BLaER1 treated with 17β-estradiol and CSF1 and Interleukin-3, amounts not matched to agents 10 nM and 100 nM (cell line): ENCODE results near the gene HMGXB4.

ENCODE experiments used
- H3K27ac ChIP-seq, 11 experiments: shearing (Covaris generic); formaldehyde crosslinking; 2 replicates each; pipeline ENCODE4 v1.8.1; 2022
- H3K27me3 ChIP-seq, 11 experiments: shearing (Covaris generic); formaldehyde crosslinking; 2 replicates each; pipeline ENCODE4 v1.8.1; 2022
- H3K36me3 ChIP-seq, 11 experiments: shearing (Covaris generic); formaldehyde crosslinking; 2 replicates each; pipeline ENCODE4 v1.8.1; 2022
- H3K4me1 ChIP-seq, 10 experiments: shearing (Covaris generic); formaldehyde crosslinking; 2 replicates each; pipeline ENCODE4 v1.8.1; 2022
- H3K4me2 ChIP-seq, 11 experiments: shearing (Covaris generic); formaldehyde crosslinking; 2 replicates each; pipeline ENCODE4 v1.8.1; 2022
- H3K4me3 ChIP-seq, 10 experiments: shearing (Covaris generic); formaldehyde crosslinking; 2 replicates each; pipeline ENCODE4 v1.8.1; 2022
- H3K9ac ChIP-seq, 11 experiments: shearing (Covaris generic); formaldehyde crosslinking; 2 replicates each; pipeline ENCODE4 v1.8.1; 2022
- H3K9me3 ChIP-seq, 11 experiments: shearing (Covaris generic); formaldehyde crosslinking; replicated peaks in 1 of 11; 2 replicates each; pipeline ENCODE4 v1.8.1; 2022
- H4K20me1 ChIP-seq, 11 experiments: shearing (Covaris generic); formaldehyde crosslinking; 2 replicates each; pipeline ENCODE4 v1.8.1; 2022
- Cebpa-rat ChIP-seq, 11 experiments: shearing (Covaris generic); IDR thresholded peaks; 2 replicates each; pipeline ENCODE4 v1.8.1; 2022

HMGXB4 gene

DNA sequence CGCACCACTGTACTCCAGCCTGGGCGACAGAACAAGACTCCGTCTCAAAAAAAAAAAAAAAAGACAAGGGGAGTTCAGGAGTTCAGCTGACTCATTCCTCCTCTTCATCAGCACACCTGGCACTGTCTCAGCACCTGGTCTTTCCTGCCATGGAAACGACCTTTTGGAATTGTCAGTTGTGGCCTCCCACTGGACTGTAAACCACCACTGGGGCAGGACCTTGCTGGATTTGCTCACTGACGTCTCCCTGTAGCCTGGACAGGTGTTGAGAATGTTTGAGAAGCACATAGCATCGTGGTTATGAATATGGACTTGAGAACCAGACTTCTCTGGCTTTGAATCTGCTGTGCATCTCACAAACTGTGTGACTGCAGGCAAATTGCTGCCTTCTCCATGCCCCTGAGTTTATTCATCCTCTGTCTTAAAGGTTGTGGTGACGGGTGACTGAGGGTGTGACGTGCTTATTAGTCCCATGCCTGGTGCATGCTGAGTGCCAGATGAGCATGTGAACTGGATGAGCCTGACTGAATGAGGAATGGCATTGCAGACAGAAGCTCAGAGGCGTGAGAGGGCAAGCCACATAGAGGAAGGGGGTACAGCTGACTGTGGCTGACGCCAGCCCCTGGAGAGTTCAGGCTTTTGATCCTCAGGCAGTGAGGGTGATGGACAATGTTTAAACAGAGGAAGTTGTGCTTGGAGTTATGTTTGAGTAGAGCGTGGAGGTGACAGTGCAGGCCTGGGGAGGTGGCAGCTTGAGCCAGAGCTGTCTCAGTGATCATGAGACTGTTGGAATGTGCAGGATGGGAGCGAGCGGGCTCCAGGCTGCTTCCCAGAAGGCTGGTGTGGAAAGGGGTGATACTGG is 55.1 kb downstream of the HMGXB4 start:
- no peak for TF ChIP-seq Cebpa-rat (IDR thresholded peaks at IDR 0.05)
- Histone ChIP-seq H3K9ac (peak overlapping the region in 9 of 11 experiments; percentile 9 to 63 (median 36); a peak in 13 of 22 replicates), H3K4me3 (no peak overlapping the region), H4K20me1 (peaks cover 46 to 100% (median 83%) of the 10 kb centered on the region in 11 experiments; a peak in 21 of 22 replicates), H3K36me3 (peaks cover 0 to 59% (median 3%) of the 10 kb centered on the region in 11 experiments; a peak in 13 of 22 replicates), H3K4me1 (peaks cover 78 to 86% (median 81%) of the 10 kb centered on the region in 10 experiments), H3K4me2 (peak overlapping the region; percentile 81 to 99 (median 88)), H3K9me3 (no peaks in the 10 kb centered on the region), H3K27ac (peak overlapping the region in 10 of 11 experiments; percentile 17 to 60 (median 44); a peak in 15 of 22 replicates), H3K27me3 (no peaks in the 10 kb centered on the region)

DNA sequence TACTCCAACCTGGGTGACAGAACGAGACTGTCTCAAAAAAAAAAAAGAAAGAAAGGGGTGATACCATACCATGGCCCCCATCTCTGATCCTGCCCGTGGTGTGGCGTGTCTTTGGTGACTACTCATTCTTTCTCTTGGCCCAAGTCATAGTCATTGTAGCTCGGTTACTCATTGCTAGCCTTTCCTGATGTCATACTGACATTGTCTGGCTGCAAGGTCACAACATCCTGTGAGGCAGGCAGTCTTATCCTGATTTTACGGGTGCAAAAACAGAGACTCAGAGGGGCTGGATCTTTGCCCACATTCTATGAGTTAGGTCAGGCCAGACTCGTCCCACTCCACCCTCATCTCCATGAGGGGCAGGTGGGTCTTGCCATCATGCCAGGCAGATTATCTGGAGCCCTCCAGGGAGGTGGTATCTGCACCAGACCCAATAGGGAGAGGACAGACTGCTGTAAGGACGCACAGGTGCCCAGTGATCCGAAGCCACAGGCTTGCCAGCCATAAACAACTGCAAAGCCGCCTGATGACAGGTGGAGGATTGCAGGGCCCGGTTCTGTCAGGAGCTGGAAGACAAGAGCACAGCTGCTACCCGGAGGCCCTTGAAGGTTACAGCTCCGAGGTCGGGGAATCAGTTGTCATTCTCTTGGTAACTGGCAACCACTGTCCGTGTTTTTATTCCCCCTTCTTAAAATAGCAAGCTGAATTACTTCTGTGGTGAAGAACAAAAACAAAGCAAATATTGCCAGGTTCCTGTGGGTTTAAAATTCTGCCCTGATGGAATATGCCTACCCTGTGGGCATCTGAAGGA is 56.2 kb downstream of the HMGXB4 start:
- no peak for TF ChIP-seq Cebpa-rat (IDR thresholded peaks at IDR 0.05)
- Histone ChIP-seq H3K9ac (peak overlapping the region in 10 of 11 experiments; percentile 11 to 63 (median 35); a peak in 16 of 22 replicates), H3K4me1 (peaks cover 67 to 75% (median 71%) of the 10 kb centered on the region in 10 experiments)

DNA sequence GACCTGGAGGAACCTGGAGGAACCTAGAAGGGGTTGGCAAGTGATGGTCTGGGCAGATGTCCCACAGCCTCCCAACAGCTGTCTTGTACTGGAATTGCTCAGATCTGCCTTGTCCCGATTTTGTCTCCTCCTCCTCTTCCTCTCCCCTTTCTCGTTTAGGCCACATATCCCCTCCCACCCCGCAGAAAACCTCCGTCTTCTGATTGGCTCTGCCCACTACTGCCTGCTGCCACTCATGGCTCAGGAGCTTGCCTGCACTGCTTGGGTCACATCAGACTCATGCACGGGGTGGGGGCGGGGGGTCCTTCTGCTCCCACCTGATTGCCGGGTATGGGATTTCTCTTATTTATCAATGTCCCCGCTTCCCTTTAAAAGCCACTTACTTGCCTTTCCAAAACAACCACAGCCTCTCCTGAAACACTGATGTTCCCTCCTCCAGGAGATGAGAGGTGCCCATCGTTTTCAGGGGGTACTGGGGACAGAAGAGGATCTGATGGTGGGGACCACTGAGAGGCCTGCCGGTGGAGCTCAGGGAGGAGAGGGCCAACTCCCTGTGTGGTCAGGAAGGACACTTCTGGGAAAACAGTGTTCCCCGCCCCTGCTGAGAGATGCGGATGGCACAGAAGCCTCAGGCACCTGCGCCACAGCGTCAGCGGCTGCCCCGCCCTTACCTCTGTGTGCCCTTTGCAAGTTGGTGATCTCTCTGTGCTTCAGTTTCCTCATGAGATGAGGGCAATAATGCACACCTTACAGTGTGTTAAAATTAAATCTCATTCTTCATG is 57.1 kb downstream of the HMGXB4 start:
- peaks cover 44 to 100% (median 74%) of the 10 kb centered on the region in 11 experiments; a peak in 21 of 22 replicates for H4K20me1 ChIP-seq
- TF ChIP-seq Cebpa-rat (IDR thresholded peaks at IDR 0.05) = no peak
- peak overlapping the region in 7 of 11 experiments; percentile 26 to 60 (median 46); a peak in 10 of 22 replicates for H3K27ac ChIP-seq

More for the DNA sequence above, 56.2 kb downstream of the HMGXB4 start:
- Histone ChIP-seq H3K9me3 (no peaks in the 10 kb centered on the region), H3K4me2 (peak overlapping the region; percentile 81 to 99 (median 88)), H3K27ac (peak overlapping the region in 10 of 11 experiments; percentile 21 to 60 (median 45); a peak in 18 of 22 replicates), H4K20me1 (peaks cover 44 to 100% (median 79%) of the 10 kb centered on the region in 11 experiments; a peak in 21 of 22 replicates), H3K36me3 (peaks cover 8 to 66% (median 14%) of the 10 kb centered on the region in 11 experiments; a peak in 19 of 22 replicates), H3K27me3 (no peaks in the 10 kb centered on the region), H3K4me3 (peak overlapping the region in 1 of 10 experiments; percentile 24; a peak in 1 of 20 replicates)

DNA sequence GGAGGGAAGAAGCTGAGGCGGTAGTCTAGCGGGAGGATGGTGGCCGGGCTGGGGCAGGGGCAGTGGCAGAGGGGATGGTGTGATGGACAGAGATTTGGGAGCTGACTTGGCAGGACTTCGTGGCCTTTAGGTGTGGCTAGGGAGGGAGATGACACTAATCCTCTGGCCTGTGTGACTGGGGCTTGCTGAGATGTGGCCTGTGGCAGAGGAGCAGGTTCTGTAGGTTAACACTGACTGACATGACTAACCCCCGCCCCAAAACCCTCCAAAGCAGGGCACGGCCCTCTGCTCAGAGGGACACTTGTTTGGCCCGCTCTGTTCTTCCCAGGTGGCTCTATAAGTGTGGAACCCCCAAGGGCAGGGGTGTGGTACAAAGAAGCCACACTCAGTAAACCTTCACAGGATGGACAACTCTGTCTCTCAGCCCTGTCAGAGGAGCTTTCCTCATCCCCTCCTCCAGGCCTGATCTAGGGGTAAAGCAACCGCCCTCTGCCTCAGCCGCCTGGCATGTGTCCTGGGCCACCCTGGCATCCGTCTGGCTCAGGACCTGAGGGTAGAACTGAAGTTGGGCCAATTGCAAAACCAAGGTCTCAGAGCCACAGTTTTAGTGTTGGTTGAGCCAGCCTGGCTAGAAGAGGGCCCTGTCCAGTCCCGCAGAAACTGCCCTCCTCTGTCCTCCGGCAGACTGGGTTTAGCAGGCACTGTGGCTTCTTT is 58.0 kb downstream of the HMGXB4 start:
- Histone ChIP-seq H3K36me3 (peaks cover 11 to 79% (median 32%) of the 10 kb centered on the region in 11 experiments; a peak in 19 of 22 replicates), H3K9ac (no peak overlapping the region; a peak in 1 of 22 replicates), H3K9me3 (no peaks in the 10 kb centered on the region), H3K4me2 (peak overlapping the region in 5 of 11 experiments; percentile 20 to 99 (median 28); a peak in 4 of 22 replicates), H3K27me3 (no peaks in the 10 kb centered on the region), H3K4me3 (no peak overlapping the region), H4K20me1 (peaks cover 44 to 100% (median 71%) of the 10 kb centered on the region in 11 experiments; a peak in 21 of 22 replicates), H3K4me1 (peaks cover 49 to 57% (median 53%) of the 10 kb centered on the region in 10 experiments), H3K27ac (no peak overlapping the region)
- TF ChIP-seq Cebpa-rat (IDR thresholded peaks at IDR 0.05) = no peak

More for the DNA sequence above, 57.1 kb downstream of the HMGXB4 start:
- peaks cover 11 to 74% (median 22%) of the 10 kb centered on the region in 11 experiments; a peak in 19 of 22 replicates for H3K36me3 ChIP-seq
- H3K4me1 ChIP-seq = peaks cover 58 to 67% (median 62%) of the 10 kb centered on the region in 10 experiments
- H3K9ac ChIP-seq = peak overlapping the region in 9 of 11 experiments; percentile 7 to 48 (median 31); a peak in 12 of 22 replicates
- H3K27me3 ChIP-seq = no peaks in the 10 kb centered on the region
- no peak overlapping the region for H3K4me3 ChIP-seq
- peak overlapping the region; percentile 81 to 99 (median 88) for H3K4me2 ChIP-seq
- H3K9me3 ChIP-seq = no peaks in the 10 kb centered on the region

DNA sequence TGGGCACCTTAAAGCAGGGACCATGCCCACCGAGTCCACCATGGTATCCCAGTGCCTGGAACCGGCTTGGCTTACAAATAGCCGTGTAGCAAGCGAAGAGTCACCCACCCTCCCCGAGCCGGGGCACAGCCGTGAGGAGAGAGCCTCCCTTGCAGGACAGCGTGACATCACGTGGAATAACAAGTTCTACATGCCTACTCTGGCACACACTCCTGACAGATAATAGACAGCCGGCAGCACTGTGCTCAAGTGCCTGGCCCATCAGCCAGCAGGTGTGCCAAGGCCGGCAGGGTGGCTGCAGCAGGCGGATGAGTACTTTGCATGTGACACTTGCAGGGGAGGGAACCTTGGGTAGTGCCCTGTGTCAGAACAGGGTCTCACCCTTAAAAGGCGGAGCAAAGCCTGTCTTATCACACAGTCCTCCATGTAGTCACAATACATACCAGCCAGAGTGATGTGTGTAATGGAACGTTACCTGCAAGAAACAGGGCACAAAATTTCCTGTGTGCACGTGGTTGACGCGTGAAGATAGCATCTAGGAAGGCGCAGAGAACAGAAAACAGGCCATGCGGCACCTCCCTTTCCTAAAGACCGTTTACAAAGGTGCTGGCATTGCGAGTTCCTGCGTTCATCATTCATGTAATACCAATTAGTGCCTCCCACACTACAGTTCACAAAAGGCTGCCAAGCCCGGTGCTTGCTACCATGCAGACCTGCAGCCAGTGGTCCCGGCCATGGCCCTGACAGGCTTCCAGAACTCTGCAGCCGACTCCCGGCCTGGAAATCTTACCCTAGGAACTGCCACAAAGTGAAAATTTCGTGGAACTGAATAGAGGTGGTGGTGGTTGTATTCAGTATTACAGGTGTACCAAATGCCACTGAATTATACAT is 58.8 kb downstream of the HMGXB4 start:
- Histone ChIP-seq H3K9ac (no peak overlapping the region), H3K4me3 (no peak overlapping the region), H3K4me2 (0 out of 22 replicates have a peak overlapping the region, but pooled peaks of 1 of the 11 experiments have one; percentile 20), H3K27ac (no peak overlapping the region), H3K4me1 (peaks cover 41 to 49% (median 45%) of the 10 kb centered on the region in 10 experiments), H3K27me3 (no peaks in the 10 kb centered on the region), H4K20me1 (peaks cover 44 to 100% (median 63%) of the 10 kb centered on the region in 11 experiments; a peak in 21 of 22 replicates), H3K36me3 (peaks cover 11 to 84% (median 38%) of the 10 kb centered on the region in 11 experiments; a peak in 19 of 22 replicates), H3K9me3 (no peaks in the 10 kb centered on the region)
- no peak for TF ChIP-seq Cebpa-rat (IDR thresholded peaks at IDR 0.05)

DNA sequence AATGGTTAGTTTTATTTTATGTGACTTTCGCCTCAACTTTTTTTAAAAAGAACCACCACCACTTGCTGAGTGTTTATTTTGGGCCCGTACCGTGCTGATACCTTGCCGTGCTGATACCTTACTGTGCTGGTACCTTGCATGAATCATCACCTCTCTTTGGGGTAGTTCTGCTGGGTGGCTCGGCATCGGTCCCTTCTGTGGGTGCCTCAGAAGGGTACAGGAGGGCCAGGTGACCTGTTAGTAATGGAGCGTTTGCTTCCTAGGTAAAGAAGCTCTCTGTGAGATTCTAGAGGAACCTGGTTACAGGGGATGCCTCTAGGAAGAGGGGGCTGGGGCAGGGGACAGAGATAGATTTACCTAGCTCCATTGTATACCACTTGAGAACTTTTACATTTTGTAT is 59.5 kb downstream of the HMGXB4 start:
- Histone ChIP-seq H3K36me3 (peaks cover 13 to 84% (median 41%) of the 10 kb centered on the region in 11 experiments; a peak in 20 of 22 replicates), H3K4me3 (no peak overlapping the region), H3K4me1 (peaks cover 34 to 43% (median 38%) of the 10 kb centered on the region in 10 experiments), H3K9me3 (no peaks in the 10 kb centered on the region), H3K9ac (no peak overlapping the region), H4K20me1 (peaks cover 37 to 100% (median 56%) of the 10 kb centered on the region in 11 experiments; a peak in 21 of 22 replicates), H3K27ac (no peak overlapping the region), H3K4me2 (no peak overlapping the region), H3K27me3 (no peaks in the 10 kb centered on the region)
- TF ChIP-seq Cebpa-rat (IDR thresholded peaks at IDR 0.05) = no peak
